HG03565 (cell line): ENCODE results near the gene C1orf210.

Experiments
- ATAC-seq: cut with Tn5 transposase; IDR thresholded peaks from one replicate; pipeline ENCODE4 v1.9.1; 2021; ENCODE audit warnings: mild to moderate bottlenecking, moderate library complexity; ENCODE audit not compliant: unreplicated experiment

Gene C1orf210

DNA sequence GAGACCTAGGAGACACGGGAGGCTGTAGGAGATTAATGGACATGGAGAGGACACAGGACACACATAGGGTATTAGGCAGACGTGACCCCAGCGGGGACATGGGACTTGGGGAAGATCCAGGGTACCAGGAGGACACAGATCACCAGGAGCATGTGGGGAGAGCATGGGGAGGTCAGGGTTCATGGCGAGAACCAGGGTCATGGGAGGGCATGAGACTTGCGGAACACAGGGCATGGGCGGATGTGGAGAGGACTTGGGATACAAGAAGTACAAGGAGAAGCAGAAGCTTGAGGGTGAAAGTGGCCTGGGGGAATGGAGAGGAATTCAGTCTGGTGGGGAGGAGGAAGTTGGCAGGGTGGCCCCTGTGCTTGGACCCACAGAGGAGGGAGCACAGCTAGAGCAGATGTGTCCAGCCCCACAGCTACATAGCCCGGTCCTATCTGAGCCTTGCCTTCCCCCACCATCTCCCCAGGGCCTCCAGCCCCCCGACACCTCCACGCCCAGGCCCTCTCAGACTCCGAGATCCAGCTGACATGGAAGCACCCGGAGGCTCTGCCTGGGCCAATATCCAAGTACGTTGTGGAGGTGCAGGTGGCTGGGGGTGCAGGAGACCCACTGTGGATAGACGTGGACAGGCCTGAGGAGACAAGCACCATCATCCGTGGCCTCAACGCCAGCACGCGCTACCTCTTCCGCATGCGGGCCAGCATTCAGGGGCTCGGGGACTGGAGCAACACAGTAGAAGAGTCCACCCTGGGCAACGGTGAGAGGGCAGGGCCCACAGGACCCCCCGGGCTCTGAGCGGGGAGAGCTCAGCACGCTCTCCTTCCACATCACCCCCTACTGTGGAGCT is 27.5 kb upstream of the C1orf210 start:
- ATAC-seq, result no peak

DNA sequence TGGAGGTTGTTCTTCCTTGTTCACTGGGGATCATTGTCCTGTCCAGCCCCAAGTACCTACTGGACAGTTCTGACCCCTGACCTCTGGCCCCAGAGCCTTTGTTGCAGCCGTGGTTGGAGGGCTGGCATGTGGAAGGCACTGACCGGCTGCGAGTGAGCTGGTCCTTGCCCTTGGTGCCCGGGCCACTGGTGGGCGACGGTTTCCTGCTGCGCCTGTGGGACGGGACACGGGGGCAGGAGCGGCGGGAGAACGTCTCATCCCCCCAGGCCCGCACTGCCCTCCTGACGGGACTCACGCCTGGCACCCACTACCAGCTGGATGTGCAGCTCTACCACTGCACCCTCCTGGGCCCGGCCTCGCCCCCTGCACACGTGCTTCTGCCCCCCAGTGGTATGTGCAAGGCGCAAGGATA is 26.8 kb upstream of the C1orf210 start:
- no peak for ATAC-seq

DNA sequence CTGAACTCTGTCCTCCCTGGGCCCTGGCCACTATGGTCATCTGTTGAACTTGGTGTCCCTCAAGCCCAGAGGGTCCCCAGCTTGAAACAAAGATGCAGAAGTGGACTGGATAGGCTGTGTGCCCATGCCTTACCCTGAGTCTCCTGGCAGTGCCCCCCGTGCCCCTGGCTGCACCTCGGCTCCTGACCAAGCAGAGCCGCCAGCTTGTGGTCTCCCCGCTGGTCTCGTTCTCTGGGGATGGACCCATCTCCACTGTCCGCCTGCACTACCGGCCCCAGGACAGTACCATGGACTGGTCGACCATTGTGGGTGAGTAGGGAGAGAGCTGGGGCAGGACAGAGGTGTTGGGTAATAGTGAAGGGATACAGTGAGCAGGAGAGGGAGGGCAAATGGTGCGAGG is 26.1 kb upstream of the C1orf210 start:
- no peak for ATAC-seq

DNA sequence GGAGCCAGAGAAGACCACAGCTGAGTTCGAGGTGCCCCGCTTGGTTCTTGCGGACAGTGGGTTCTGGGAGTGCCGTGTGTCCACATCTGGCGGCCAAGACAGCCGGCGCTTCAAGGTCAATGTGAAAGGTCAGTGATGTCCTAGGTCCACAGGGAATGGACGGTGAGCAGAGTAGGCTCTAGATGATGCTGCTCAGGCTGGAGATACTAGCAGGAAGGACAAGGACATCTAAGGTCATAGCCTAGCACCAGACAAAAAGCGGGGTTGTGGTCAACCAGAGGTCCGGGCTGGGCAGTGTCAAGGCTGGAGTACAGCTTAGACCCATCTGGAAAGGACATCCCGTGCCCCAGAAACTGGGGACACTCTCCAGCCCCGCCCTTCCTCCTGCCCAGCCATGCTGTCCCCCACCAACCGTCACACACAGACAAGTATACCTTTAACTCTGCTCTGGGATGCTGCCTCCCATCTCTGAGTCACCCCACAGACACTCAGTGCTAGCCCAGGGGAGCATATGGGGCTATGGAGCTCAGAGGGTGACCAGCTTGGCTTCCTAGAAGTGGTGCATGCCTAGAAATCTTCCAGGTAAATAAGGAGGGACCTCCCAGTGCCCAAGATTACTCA is 24.1 kb upstream of the C1orf210 start:
- no peak for ATAC-seq

DNA sequence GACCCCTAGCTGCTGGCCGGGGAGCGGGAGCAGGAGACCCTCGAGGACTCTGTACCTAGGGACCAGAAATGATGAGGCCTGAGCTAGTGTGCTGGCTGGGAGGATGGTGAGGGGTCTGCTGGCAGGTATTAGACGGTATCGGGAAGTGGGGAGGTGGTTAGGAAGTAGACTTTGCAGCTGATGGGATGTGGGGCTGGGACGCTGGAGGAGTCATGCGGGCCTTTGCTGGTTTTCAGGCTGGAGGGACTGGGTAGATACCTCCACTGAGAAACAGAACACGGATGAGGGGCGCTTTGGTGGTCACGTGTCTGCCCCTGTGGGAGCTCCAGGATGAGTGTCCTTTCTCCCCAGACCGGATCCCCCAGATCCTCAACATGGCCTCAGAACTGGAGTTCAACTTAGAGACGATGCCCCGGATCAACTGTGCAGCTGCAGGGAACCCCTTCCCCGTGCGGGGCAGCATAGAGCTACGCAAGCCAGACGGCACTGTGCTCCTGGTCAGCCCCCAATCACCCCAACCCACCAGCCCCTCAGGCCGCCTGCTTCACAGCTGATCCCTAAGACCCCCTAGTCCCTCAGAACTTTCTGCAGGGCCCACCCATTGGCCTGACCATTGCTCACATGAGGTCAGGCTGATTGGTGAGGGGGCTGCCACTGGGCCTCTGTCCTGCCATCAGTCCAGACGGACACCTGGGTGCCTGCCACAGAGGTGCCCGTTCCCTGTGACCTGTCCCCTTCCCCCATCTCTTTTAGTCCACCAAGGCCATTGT is 23.4 kb upstream of the C1orf210 start:
- no peak for ATAC-seq

DNA sequence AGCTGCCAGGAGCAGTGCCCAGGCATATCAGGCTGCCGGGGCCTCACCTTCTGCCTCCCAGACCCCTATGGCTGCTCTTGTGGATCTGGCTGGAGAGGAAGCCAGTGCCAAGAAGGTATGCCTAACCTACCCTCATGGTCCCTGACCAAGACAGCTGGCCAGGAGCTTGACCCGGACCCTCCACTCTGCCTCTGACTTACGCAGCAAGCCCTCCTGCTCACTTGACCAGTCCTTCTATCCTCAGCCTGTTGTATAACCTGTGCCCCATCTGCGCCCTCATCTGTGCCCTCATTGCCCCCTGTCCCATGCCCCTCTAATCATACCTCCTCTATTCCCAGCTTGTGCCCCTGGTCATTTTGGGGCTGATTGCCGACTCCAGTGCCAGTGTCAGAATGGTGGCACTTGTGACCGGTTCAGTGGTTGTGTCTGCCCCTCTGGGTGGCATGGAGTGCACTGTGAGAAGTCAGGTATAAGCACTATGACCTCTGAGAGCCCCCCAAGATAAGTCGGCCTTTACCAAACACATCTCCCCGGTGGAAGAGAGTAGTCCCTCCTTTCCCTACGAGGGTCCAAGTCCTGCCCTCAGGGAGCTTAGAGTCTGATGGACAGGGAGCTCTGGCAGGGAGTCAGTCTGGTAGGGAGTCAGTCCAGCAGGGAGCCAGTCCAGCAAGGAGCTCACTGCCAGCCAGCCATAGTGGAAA is 22.2 kb upstream of the C1orf210 start:
- ATAC-seq, result no peak

DNA sequence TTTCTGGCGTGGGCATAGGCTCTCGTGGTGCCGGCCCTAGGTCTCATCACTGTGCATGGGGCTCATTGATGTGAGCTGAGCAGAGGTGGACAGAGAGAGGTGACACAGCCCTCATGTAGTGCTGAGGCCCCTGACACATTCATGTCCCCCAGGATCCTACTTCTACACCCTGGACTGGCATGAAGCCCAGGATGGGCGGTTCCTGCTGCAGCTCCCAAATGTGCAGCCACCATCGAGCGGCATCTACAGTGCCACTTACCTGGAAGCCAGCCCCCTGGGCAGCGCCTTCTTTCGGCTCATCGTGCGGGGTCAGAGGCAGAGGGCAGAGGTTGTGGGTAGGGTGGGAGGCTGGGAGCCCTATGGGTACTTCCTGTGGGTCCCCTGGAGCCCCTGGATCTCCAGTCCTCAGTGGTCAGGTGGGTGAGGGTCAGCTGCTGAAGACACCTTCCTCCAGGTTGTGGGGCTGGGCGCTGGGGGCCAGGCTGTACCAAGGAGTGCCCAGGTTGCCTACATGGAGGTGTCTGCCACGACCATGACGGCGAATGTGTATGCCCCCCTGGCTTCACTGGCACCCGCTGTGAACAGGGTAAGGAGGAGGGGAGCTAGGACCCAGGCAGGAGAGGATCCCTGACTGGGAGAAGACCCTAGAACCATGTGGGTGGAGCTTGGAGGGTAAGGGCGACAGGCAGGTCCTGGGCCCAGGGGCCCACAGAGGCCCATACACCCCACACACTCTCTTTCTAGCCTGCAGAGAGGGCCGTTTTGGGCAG is 21.5 kb upstream of the C1orf210 start:
- ATAC-seq, result no peak

DNA sequence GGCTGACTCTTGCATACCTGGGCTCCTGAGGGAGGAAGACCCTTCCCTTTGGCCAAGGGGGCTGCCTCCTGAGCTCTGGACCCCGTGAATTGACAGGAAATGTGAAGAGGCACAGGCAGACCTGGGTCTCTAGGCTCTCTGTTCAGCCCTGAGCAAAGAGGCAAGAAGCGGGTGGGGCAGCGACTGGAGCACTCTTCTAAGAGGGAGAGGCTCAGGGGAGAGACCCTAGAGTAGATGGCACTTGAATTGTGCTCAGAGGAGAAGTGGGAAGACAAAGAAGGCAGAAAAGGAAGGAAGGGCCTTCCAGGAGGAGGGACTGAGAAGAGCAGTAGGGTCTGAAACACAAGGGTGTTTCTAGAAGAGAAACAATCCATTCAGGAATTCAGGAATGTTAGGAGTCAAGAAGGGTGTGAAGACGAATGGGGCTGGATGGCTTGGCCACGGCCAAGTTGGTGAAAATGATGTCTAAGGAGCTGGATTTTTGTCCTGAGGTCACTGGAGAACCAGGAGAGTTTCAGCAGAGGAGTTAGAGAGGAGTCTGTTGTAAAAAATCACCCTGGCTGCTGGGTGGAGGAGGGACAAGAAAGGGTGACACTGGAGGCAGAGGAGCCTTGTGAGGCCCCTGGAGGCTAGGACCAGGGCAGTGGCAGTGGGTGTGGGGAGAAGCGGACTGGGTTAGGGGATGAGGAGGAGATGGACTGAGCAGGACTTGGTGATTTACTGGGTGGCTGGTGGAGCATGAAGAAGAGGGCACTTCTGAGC is 20.7 kb upstream of the C1orf210 start:
- ATAC-seq, result no peak

DNA sequence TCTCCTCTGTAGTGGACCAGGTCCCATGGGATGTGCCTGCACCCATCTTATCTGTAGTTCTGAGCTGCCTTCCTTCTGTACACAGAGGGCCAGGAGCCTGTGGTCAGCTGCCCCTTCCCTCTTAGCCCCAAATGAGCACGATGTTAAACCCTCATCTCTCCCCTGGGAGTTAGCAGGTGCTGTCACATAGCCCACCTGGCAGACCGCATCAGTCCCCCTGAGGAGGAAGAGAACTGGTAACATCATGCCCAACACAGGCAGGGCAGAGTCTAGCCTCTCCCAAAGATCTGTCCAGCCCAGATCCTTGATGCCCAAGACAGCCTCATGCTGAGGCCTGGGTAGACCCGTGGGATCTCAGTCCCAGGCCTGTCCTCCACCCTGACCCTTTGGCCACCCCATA is 20.1 kb upstream of the C1orf210 start:
- ATAC-seq, result no peak

DNA sequence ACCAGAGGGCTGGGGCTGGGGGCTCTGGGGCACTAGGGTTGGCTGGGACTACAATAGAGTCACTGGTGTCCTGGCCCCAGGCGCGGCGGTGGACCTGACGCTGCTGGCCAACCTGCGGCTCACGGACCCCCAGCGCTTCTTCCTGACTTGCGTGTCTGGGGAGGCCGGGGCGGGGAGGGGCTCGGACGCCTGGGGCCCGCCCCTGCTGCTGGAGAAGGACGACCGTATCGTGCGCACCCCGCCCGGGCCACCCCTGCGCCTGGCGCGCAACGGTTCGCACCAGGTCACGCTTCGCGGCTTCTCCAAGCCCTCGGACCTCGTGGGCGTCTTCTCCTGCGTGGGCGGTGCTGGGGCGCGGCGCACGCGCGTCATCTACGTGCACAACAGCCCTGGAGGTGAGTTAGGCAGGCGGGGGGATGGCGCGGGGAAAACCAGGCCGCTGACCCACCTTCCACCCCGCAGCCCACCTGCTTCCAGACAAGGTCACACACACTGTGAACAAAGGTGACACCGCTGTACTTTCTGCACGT is 19.5 kb upstream of the C1orf210 start:
- ATAC-seq, result no peak

DNA sequence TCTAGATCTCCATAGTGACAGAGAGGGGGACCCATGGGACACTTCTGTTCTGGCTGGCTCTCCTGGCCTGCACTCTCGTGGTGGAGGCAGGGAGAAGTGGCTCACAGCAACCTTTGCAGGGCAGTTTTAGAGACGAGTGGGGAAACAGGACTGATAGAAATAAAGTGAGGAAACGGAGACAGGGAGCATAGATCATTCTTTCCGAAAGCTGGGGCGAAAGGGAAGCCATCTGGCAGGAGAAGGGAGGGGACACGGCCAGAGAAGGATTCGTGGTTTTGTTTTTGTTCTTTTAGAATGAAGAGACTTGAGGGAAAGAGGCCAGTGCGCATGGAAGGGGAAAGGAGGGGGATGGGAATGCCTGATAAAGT is 18.9 kb upstream of the C1orf210 start:
- no peak for ATAC-seq

DNA sequence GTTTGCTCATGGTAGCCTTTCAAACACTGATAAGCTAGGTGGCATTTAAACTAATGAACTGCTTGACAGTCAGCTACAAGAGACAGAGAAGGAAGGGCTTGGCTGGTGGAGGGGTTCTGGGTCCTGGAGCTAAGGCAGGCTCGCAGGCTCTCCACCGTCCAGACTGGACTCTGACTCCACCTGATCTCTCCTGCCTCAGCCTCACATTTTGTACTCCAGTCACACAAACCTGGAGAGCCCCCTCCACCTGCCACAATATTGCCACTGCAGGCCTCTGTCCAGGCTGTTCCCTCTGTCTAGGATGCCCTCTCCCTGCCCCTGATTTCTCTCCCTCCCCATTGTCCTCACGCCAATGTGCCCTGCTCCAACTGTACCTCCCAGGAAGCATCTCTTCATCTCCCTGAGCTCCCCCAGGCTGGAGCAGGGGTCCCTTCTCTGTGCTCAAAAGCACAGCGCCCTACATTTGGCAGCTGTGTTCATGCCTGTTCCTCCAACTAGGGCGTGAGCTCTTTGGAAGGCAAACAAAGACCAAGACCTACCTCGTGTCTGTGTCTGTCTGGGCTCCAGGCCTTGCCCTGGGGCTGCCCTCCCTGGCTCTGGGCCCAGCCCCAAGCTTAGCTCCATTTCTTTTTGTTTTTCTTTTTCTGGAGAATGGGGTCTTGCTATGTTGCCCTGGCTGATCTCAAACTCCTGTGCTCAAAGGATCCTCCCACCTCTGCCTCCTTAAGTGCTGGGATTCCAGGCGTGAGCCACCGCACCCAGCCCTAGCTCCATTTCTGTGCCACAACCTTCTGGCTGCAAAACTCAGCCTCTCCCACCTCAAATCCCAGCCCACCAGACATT is 18.3 kb upstream of the C1orf210 start:
- no peak for ATAC-seq

DNA sequence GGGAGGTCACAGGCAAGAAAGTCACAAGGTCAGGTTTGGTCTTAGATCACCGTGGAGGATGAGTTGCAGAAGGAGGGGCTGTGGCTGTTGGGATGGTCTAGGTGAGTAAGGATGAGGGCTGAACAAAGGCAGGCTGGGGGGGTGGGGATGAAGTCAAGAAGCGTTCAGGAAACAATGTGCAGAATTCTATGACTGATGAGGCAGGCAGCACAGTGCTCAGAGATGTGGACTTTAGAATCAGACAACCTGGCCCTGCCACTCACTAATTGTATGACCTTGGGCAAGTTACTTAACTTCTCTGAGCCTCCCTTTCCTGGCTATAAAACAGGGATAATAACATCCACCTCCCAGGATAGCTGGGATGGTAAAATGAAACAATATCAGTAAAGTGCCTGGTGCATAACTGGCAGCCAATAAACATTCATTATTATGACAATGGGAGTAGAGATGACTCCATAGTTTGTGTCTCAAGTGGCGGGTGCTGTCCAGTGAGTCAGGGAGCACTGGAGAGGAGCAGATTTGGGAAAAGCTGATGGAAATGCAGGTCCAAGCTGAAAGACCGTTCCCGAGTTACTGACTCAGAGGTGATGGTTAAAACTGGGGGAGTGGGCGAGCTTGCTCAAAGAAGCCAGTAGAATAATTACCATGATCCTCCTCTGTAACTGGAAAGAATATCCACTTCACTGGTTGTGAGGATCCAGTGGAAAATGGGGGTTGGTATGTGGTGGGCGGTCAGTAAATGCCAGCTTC is 17.5 kb upstream of the C1orf210 start:
- no peak for ATAC-seq

DNA sequence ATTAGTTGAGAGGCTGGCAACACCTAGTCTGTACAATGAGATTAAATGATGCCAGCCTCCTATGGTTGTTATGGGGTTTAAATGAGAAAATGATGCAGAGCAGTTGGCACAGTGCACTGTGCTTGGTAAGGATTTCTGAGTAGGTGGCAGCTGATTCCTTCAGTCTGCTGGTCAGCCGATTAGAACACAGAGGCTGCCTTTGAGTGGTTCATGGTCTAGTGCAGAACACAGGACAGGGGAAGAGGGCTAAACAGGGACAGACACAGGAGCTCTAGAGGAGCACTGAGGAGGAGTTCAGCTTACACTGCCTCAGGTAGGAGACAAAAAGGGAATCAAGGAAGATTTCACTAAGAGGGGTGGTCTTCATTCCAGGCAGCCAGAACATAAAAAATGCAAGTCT is 16.8 kb upstream of the C1orf210 start:
- ATAC-seq, result no peak

DNA sequence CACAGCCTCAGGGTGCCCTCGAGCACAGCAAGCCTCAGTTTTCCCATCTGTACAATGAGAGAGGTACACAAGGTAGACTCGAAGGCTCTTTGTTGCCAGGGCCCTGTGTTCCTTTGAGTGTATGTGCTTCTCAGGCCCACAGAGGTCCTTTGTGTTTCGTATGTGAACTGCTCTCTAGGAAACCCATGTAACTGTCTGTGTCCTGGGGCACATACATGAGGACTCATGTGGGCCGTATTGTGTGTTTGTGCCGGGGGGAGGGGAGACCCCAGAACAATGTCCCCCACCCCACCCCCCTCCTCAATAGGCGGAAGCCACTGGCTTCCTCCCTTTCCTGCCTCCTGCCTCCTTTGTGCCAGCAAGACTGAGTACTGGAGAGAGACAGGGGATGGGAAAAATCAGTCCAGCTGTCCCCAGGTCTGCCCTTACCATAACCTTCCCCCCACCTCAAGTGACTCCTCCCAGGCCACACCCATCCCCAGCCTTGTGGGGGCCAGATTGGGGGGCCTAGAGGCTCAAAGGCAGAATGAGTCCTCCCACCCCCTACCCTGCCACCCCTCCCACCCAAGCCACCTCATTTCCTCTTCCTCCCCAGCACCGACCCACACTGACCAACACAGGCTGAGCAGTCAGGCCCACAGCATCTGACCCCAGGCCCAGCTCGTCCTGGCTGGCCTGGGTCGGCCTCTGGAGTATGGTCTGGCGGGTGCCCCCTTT is 15.2 kb upstream of the C1orf210 start, which contains the start of gene TIE1:
Gene TIE1 (plus strand): TSS at position 605 of the 717 bp plus-strand sequence. CDS start 90 bp downstream, at position 695.
- ATAC-seq, result no peak

DNA sequence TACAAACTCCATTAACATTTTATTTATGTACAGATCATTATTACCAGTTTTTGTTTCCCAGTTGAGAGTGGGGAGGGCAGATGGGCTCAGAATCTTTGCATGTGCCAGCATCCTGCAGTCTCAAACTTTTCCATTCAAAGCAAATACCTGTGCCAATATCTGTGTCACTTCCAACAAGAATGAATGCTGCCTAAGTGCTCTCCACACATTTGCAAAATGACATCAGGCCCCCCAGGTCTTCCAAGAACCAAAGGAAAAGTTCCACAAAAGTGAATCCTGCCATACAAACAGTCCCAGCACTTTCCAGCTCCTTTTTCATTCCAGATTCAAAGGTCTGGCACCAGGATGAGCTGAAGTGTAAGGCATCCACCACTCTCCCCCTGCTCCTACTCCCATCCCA is 13.7 kb upstream of the C1orf210 start:
- no peak for ATAC-seq

DNA sequence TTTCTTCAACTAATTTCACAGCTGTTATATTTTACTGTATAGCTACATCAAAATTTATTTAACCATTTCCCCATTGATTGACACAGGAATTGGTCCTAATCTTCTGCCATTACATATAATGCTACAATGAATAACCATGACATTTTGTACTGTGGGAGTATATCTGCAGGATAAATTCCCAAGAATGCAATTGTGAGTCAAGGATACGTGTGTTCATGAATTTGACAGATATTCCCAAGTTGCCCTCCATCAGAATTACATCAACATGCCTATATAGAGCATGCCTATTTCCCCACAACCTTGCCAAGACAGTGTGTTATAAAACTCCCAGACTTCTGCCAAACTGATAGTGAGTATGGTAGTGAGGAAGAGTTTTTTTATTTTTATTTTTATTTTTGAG is 12.7 kb upstream of the C1orf210 start:
- no peak for ATAC-seq
